IPS-NIHi7 (cell line): ENCODE measurements around the gene HOXB3.

Experiments
- DNase-seq: peaks from one replicate; pipeline ENCODE4 v3.0.0; 2012; ENCODE audit warnings: mixed read lengths; ENCODE audit errors: extremely low spot score

HOXB3 gene

DNA sequence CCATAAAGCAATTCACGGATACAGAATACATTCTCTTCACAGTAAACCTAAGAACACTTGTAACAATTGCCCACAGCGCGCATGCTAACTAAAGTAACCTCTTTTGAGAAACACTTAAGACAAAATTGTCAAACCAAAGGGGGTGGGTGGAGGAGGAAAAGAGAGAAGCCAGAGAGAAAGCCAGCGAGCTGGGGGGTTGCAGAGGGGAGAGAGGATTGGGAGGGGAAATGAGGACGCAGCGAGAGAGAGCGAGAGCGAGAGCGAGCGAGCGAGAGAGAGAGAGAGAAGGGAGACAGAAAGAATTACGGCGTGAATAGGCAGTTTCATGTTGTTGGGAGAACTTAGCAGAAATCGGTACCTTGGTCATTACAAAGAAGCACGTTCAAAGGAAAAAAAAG, 22.4 kb upstream of the HOXB3 start:
- no peak for DNase-seq

DNA sequence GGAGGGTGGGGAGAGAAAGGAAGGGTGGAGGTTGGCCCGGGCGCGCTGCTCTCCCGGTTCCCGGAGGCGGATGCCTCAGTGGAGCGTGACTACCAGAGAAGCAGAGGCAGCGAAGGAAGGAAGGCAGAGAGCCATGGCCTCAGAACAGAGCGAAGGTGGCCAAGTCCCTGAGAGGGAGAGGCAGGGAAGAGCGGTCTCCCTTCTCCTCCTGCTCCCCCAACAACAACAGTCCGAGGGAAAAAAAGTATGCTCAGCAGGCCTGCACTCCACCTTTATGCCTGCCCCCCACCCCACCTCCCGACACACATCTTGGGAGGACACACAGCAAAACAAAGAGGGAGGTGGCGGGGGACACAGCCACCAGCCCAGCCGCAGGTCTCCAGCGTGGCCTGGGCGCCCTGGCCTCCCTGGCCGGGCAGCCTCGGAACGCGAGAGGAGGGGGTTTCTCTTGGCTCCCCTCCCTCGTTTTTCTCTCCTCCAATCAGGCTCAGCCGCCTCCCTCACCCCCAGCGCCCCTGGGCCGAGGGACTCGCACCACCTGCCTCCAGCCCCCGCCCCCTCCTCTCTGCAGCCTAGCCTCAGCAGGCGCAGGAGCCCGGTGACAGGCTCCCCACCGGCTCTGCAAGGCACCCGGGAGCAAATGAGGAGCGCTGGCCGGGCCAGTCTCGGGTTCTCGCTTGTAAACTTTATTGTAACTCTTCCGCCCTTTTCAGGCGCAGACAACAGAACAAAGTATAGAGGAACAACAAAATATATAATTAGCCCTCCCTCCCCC, 21.8 kb upstream of the HOXB3 start:
- no peak for DNase-seq

DNA sequence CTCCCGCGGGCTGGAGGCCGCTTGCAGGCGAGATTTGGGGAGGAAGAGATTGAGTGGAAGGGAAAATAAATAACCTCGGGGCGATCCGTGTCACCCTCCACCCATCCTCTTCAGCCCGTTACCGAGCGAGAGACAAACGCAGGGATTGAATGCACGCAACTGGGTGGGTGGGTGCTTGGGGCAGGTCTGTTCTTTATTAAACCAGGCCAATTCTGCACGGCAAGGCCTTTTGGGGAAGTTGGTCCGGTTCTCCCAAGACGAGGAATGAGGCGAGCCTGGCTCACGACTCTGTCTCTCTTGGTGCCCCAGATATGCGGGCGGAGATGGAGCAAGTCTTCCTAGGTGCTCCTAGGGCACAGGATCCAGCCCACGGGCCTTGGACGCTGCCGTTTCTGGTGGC, 21.2 kb upstream of the HOXB3 start:
- DNase-seq, result no peak

DNA sequence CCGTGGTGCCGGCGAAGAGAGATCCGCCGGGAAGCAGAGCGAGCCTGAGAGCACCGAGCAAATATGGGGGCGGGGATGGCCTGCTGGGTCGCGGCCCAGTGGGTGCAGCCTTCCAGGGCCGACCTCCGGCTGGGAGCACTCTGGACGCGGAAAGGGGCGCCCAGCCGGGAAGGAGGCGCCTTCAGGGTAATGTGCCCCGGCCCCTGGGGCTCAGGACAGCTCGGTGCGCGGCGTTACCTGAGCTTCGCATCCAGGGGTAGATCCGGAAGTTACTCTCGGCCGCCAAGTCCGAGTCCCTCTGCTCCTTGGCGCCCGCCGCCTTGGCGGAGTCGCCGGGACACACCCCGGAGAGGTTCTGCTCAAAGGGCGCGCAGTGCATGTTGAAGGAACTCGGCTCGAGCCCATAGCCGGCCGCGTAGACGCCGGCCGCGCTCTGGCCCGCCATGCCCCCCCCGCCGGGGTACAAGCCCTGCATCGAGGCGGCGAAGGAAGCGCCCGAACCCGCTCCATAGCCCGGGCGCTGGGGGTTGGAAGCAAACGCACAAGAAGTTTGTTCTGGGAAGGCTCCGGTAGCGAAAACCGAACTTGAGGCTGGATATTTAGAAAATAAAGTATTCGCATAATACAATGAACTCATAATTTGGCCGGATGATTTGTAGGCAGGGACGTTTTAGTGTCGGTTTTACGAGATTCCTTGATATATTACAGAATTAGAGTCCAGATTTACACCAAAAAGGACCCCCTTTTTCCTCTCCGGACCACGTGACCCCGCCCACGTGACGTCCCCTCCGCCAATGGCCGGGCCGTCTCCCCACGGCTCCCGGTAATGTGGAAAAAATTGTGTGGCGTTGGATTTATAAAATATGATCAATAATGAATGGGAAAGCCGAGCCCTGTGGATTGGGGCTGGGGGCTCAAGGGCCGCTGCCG, 20.5 kb upstream of the HOXB3 start, which contains the start of gene HOXB7:
Gene HOXB7 (minus strand): TSS at position 736 of the 930 bp plus-strand sequence. CDS start 99 bp downstream, at position 637.
- DNase-seq, result no peak

DNA sequence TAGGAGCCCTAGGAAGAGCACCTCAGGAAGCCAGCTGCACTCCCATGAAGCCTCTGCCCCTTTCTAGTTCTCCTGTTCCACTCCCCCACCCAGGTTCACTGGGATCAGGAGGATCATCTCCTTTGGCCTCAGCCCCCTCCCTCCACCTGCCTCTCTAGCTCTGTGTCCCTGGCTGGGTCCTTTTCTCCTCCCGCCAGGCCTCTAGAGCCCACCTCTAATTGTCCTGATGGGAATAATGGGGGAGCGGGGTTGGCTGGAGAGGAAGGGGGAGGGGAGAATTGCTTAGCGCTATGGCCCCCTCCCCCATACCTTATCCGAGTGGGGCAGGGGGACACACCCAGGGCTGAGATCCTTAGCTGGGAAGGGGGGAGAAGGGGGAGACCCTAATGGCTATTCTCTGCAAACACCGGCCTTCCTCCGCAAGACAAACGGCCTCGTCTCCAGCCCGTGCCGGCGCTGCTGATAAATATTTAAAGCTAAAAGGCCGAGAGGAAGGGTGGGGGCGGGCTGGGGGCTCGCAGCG, 19.8 kb upstream of the HOXB3 start:
- DNase-seq, result no peak

DNA sequence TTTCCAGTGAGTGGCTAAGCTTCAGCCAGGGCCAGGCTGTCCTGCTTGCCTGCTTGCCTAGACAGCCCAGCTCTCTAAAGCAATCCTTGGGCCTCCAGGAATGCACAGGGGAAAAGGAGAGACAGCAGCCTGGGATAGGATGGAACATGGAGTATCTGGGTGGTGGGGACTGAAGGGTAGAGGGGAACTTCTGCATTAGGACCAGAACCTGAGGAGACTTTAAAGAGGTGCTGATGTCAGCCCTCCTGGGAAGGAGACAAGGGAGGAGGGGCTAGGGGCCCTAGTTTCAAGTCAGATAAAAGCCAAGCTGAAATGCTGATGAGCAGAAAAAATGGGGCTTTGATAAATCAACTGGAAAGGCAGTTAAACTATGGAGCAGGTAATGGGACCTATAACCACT, 19.0 kb upstream of the HOXB3 start:
- DNase-seq, result no peak

DNA sequence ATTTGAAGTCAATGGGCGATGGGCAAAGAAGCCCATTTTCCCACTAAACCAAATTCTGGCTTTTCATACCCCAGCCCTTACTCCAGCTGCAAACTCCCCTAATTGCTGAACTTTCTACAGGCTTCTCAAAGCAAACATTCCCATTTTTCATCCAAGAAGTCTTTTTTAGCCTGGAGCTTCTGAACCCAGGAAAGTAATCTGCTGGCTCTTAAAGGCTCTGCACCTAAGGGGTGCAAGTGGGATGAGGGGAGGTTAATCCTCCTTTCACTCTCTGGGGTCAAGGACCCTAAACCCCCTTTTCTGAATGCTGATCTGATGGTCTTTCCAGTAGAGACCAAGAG, 18.4 kb upstream of the HOXB3 start:
- DNase-seq, result no peak

DNA sequence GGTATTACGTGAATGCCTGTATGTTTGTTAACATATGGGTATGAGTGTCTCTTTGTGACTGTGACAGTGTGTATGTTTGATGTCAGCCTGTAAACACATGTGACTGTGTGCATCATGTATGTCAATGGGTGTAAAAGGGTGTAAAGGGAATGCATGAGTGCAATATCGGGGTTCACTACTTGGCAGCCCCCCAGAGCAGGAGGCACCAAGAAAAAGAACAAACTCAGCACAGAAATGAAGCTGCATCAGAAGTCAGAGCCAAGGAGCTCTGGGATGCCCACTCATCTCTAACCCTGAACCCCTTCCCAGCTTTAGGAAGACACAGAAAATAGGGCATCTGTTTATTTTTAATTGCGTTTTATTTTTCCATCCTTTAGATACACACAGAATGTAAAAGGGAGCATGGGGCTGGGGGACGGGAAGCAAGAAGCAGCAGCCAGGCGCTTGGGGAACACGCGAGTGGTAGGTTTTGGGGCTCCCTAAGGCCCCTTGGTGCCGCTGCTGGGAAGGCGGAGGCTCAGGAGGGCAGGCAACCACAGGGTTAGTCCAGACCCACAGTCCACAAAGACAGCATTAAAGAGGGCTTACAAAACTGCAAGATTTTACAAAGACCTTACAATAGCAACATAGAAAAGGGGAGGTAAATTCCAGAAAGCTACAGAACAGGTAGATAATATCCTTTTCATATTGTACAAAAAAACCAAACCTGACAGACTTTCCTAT, 17.0 kb upstream of the HOXB3 start:
- DNase-seq, result no peak

DNA sequence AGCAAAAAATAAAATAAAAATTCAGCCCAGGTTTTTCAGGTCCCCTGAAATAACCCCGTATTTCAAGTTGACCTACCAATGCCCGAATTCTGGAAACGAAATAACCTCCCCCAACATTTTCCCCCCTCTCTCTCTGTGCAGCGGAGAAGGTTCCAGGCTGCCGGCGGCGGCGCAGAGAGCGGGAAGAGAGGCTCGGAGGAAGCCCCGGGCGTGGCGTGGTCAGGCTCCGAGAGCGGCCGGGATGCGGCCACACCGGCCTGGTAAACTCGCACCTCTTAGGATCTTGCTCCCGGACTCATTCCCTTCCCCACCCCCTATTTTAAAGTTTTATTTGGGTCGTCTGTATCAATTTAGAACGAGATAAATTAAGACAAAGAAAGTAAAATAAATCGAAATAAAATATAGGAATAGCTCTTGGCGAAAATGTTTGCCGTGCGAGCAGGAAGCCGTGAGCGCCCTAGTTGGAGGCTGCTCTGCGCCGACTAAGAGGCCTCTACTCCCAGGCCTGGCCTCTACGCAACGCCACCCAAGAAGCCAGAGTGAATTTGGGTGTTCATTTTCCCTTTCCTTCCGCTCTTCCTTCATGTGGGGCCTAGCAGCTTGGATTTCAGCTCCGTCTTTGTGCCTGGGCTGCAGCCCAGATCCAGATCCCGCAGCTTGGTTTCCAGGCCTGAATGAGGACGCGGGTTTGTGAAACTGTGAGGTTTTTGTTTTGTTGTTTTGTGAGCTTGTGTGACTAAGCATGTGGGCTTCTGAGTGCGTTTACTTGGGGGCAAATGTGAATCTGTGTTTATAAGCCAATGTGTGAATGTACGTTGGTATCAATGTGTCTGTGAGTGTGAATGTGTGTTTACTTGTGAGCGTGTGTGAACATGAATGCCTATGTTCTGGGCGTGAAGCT, 16.2 kb upstream of the HOXB3 start:
- no peak for DNase-seq

DNA sequence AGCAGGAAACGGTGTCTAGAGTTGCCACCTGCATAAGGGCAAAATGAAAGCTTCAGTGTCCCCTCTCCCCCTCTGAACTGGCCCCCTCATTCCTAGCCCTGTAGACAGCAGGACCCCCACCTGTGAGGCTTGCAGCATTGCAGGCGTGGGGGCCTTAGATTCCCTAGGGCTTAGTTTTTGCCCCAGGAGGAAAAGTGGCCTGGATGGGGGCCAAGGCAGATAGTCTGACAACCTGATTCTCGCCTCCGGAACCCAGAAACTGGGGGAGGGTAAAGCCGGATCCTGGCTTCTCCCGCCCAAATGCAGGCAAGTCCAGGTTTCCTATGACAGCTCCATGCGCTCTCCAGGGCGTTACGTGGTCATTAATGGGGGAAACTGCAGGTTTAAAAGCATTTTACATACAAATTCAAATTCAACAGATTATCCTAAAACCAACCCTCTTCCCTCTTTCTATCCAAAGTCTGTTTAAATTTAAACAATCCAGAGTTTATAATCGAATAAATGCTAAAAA, 15.4 kb upstream of the HOXB3 start:
- DNase-seq, result no peak

DNA sequence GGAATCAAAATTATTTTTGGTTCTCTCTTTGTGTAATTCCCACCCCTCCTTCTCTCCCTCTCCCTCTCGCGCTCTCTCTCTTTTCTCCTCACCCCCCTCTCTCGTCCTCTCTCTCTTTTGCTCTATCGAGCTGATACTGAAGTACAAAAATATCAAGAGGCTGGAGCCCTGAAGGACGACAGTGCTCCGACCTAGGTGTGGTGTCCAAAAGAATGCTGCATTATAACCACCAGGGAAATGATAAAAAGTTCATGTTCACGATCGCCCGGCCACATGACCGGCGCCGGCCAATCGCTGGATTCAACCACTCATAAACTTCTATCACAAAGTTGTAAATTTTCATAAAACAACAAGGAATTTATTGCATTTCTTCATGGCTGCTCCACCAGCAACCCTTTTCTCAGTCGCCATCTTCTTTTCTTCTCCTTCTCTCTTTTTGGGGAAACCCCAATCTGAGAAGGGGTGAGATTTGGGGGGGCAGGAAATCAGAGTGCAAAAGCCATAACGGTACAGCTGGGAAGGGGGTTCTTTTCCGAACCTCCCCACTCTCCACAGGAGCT, 14.8 kb upstream of the HOXB3 start, which contains the start of gene HOXB6:
Gene HOXB6 (minus strand): TSS at position 217 of the 560 bp plus-strand sequence. CDS start 6,836 bp downstream, outside the sequence.
- no peak for DNase-seq

DNA sequence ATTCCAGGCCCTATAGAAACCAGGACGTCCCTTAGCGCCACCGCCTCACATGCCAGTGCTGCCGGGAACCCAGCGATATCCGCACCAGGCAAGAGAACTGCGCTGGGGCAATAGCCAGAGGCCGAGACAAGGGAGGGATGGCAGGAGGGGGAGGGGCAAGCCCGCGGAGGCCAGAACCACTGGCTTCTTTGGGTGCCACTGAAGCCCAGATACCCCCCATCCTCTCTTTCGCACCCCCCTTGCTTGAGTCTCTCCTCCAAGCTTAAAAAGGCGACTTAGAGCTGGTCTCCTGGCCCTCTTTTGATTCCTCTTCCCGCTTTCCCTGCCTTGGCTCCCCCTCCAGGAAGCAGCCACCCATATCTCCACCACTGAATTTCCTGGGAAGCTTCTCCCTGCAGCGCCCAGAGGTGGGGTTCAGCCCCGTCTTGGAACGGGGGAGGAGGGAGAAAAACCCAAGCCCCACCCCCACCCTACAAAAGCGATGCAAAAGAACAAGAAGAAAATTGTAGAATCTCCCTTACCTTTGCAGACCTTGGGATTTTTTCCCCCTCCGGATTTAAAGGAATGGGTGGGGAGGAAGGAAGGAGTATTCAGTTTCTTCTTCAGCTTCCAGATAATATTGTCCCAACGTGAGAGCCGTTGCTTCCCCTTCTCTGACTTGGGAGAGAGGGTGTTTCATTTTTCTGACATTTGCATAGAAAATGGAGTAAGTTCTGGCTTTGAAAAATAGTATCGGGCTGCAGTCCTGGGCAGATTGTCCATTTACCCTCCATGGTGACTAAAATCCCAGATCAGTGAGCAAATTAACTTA, 14.1 kb upstream of the HOXB3 start:
- DNase-seq, result no peak

DNA sequence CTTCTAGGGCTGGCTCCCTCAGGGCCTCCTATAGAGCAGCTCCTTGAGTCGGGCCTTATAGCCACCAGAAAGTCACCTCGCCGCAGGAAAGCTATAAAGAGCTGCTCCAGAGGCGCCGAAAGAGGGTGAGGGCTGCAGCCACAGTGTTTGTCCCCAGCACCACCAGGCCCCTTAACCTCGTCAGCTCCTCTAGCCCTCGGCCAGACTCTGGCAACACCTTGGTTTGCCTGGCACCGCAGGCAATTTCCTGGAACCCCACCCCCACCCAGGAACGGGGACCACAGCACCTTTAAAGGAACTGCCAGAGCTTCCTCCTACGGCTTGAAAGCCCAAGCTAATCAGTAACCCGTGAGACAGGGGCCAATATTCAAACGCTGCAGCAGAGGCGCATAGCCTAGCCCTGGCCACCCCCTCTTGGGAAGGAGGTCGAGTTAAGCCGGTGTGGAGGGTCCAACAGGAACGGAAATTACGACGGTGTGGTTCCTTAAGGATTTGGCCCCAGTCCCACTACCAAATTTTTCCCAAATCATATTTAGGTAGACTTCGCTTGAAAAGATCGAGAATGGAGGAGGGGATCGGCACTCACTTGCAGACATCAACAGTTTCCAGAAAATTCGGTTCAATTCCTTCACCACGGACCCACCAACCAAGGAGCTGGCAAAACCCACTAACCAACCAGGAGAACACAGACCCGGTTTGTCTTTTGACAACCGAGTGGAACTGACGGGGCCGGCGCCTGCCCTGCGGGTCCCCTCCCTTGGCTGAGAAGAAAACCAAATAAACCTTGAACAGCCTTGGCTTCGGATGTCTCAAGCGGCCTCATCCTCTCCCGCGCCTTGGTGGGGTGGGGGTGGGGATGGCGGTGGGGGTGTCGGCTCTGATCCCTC, 11.7 kb upstream of the HOXB3 start:
- no peak for DNase-seq

DNA sequence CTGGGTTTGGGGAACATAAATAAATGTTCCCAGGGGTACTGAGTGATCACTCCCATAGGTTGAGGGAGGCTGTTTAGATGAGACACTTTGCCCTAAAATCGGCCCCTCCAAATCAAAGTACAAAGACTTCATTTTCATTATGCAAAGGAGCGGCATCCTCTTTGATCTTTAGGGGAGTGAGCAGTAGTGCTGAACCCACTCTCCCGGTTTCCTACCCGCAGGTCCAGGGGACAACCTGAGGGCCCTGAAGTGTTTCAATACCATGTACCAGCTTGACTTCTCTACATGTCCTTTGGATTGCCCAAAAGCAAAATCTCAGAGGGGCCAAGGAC, 11.1 kb upstream of the HOXB3 start:
- no peak for DNase-seq

DNA sequence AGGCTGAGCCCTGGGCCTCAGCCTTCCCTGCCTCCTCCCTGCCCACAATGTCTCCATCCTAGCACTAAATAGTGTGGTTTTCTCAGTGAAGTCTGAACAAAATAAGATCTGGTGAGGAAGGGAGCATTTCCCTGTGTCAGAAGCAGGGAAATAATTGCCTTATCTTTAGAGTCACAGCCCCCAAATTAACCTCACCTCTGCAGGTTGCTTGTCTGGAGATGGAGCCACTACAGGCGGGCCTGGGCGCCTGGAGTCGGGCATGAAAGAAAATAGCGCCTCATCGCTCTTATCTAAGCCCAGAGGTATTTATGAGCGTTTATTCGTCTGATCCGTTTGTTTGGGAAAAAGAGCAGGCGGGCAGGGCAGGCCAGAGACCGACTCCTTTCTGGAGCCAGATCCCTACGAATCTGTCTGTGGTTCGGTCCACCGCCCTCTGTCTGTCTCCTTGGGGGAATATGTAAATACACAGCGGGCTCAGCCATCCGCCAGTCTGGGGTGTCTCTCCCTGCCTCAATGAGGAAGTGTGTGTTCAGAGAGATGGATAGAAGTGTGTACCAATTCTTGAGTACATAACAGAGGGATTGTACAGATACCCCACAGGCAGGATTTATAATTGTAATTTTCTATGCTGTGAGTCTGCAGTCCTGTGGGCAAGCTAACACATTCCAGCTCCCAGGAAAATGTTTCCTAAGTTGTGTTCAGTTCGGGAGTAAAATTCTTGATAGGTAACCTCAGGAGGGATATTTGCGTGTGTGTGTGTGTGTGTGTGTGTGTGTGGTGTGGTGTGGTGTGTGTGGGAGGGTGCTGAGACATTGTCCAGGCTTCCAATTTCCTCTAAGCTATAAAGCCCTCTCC, 10.4 kb upstream of the HOXB3 start:
- no peak for DNase-seq

DNA sequence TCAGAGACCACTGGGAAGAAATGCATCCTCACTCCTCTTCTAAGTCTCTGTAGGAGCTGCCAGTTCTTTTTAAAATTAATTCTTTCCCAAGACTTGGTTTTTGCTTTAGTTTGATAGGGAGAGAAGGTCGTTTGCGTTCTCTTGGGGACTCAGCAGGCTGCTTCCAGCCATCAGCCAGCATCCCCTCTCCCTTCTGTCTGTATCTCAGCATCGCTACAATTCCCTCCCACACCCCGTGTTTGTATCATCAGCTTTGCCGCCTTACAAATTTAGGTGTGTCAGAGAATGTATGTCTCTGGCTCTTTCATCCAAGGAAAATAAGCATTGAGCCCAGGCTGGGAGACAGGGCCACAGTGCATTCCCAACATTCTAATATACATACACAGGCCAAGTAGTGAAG, 9.3 kb upstream of the HOXB3 start:
- no peak for DNase-seq

DNA sequence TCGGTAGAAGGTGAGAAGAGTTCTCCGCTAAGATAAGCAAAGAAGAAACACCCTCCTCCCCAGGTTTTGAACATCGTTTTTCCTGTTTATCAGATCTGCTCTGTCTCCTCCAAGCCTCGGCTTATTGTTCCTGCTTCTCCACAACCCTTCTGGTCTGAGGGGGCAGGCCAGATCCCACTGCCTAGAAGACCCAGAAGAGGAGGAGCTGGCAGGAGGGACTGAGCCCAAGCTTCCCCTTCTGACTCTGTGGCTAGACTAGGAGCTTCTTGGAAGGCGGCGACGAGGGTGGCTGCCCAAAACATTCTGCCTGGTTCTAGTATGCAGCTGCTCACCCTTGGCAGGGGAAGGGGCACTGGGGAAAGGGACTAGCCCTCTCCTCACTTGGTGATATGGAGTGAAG, 8.7 kb upstream of the HOXB3 start:
- DNase-seq, result no peak
